Activated CD8-positive, alpha-beta memory T cell treated with anti-CD3 and anti-CD28 coated beads, Interleukin-2, amount 50 U/mL, for 1 hour (primary cell): ENCODE results near the gene FHDC1.

ENCODE experiments used
- DNase-seq: peaks from one replicate; pipeline ENCODE4 v3.0.0-alpha.2; 2020; ENCODE audit errors: extremely low read depth

FHDC1 gene

GRCh38 chr4:152957437-152958171 is 21.5 kb downstream of the FHDC1 start:
- DNase-seq: no peak

- no peak for DNase-seq
These were observed 23.0 kb downstream of the FHDC1 start for GRCh38 chr4:152959080-152959479.

GRCh38 chr4:152960082-152960481 is 24.0 kb downstream of the FHDC1 start:
- DNase-seq: no peak

GRCh38 chr4:152961014-152961772 is 25.1 kb downstream of the FHDC1 start:
- no peak for DNase-seq

GRCh38 chr4:152961773-152962115 is 25.6 kb downstream of the FHDC1 start:
- DNase-seq: no peak

GRCh38 chr4:152962150-152962549 is 26.0 kb downstream of the FHDC1 start:
- no peak for DNase-seq

- DNase-seq: no peak
These were observed 28.2 kb downstream of the FHDC1 start for GRCh38 chr4:152964335-152964734.

GRCh38 chr4:152965611-152966010 is 29.5 kb downstream of the FHDC1 start:
- DNase-seq: no peak

- no peak for DNase-seq
These were observed 31.8 kb downstream of the FHDC1 start for GRCh38 chr4:152967907-152968306.

GRCh38 chr4:152968806-152969394 is 32.8 kb downstream of the FHDC1 start:
- no peak for DNase-seq

- DNase-seq: no peak
These were observed 34.1 kb downstream of the FHDC1 start for GRCh38 chr4:152970102-152970820.

GRCh38 chr4:152971053-152971452 is 34.9 kb downstream of the FHDC1 start:
- no peak for DNase-seq

GRCh38 chr4:152972821-152973628 is 36.9 kb downstream of the FHDC1 start:
- no peak for DNase-seq

GRCh38 chr4:152973629-152974467 is 37.7 kb downstream of the FHDC1 start:
- no peak for DNase-seq

GRCh38 chr4:152974468-152975379 is 38.6 kb downstream of the FHDC1 start:
- DNase-seq: no peak

- no peak for DNase-seq
These were observed 39.5 kb downstream of the FHDC1 start for GRCh38 chr4:152975380-152976211.

- no peak for DNase-seq
These were observed 40.2 kb downstream of the FHDC1 start for GRCh38 chr4:152976212-152976761.

GRCh38 chr4:152979731-152980330 is 43.7 kb downstream of the FHDC1 start:
- no peak for DNase-seq
